Dermis microvascular lymphatic vessel endothelial cell (primary cell): ENCODE data around the gene KLHL14. TPM values are rescaled to one million over a fixed set of nuclear protein-coding genes. Genes with fewer than 3 reads are reported as not detected.
"Not testable (repeated sequence)": the region's sequence is repeated elsewhere in the genome, so short reads cannot be mapped to it uniquely, and the experiment has no call there.

Experiments used
- DNase-seq, 2 donors: peaks; one replicate each; pipeline versions ENCODE4 v3.0.0 to v3.0.0-alpha.2; 2010; ENCODE audit warnings: low read depth in 2 of 2
- total RNA-seq: library from RNA; depleted of rRNA; stranded (reverse); fragments of >200 nt; gene quantifications from 2 replicates; pipeline ENCODE4 v1.2.1, GENCODE V29; 2014

Gene KLHL14, protein sequence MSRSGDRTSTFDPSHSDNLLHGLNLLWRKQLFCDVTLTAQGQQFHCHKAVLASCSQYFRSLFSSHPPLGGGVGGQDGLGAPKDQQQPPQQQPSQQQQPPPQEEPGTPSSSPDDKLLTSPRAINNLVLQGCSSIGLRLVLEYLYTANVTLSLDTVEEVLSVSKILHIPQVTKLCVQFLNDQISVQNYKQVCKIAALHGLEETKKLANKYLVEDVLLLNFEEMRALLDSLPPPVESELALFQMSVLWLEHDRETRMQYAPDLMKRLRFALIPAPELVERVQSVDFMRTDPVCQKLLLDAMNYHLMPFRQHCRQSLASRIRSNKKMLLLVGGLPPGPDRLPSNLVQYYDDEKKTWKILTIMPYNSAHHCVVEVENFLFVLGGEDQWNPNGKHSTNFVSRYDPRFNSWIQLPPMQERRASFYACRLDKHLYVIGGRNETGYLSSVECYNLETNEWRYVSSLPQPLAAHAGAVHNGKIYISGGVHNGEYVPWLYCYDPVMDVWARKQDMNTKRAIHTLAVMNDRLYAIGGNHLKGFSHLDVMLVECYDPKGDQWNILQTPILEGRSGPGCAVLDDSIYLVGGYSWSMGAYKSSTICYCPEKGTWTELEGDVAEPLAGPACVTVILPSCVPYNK
- total RNA-seq, result 0.39 and 1.4 TPM in 2 replicates

DNA sequence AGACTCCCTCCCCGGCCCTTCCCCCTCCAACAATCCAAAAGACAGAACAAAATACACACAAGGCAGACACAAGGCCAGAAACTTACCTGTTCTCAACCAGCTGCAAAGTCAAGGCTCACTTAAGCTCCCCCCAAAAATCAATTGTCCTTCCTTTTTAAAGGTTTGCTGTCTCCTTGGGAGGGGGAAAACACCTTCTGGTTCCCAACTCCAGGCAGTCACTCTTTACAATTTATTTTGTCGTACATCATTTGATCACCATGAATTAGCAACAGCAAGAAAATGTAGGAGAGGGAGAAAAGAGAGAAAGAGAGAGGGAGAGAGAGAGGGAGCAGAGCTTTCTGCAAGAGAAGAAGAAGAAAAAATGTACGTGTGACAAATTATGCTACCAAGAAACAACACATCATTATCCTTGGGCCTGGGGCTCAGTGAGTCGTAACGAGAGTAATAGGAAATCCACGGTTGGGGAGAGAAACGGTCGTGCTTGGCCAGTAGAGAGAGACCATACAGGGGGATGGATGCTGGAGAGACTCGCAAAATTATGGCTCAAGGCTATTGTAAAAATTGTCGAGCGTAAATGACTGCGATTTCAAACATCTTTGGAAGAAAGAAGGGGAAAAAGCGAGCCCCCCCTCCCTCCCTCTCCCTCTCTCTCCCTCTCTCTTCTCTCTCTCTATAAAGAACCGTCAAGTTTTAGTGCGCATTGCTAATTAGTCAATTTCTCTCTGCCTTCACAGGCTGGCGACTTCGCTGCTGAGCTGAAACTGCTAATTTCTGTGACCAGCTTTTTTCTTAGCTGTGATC, at the start of gene KLHL14:
Gene KLHL14, minus strand, starts transcription at position 443 of the 801 bp plus-strand sequence. CDS start 2,432 bp downstream, outside the sequence.
- no peak for DNase-seq

DNA sequence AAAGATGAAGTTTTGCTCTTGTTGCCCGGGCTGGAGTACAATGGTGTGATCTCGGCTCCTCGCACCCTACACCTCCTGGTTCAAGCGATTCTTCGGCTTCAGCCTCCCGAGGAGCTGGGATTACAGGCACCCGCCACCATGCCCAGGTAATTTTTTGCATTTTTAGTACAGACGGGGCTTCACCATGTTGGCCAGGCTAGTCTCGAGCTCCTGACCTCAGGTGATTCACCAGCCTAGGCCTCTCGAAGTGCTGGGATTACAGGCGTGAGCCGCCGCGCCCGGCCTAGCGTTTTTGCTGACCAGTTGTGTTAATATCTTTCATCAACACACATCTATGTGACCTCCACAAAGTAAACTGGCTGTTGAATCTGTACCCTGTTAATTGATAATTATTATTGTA, 49.4 kb upstream of the KLHL14 start:
- DNase-seq, result no peak

GRCh38 chr18:32815881-32816280, 43.1 kb upstream of the KLHL14 start:
- DNase-seq, result no peak

- DNase-seq, result no peak
Observed at GRCh38 chr18:32812342-32812741, 39.5 kb upstream of the KLHL14 start.

DNA sequence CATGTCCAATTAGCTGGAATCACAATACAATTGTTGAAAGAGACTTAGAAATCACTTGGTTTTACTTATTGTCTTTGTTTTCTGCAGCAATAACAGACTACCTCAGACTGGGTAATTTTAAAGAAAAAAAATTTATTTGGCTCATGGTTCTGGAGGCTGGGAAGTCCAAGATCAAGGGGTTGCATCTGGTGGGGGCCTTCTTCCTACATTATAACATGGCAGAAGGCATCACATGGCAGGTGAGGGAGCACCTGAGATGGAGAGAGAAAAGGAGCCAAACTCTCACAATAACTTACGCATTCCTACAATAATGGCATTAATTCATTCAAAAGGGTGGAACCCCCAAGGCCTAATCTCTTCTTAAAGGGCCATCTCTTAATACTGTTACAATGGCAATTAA, 37.5 kb upstream of the KLHL14 start:
- DNase-seq, result no peak

GRCh38 chr18:32805354-32805753, 32.5 kb upstream of the KLHL14 start:
- DNase-seq, result no peak

DNA sequence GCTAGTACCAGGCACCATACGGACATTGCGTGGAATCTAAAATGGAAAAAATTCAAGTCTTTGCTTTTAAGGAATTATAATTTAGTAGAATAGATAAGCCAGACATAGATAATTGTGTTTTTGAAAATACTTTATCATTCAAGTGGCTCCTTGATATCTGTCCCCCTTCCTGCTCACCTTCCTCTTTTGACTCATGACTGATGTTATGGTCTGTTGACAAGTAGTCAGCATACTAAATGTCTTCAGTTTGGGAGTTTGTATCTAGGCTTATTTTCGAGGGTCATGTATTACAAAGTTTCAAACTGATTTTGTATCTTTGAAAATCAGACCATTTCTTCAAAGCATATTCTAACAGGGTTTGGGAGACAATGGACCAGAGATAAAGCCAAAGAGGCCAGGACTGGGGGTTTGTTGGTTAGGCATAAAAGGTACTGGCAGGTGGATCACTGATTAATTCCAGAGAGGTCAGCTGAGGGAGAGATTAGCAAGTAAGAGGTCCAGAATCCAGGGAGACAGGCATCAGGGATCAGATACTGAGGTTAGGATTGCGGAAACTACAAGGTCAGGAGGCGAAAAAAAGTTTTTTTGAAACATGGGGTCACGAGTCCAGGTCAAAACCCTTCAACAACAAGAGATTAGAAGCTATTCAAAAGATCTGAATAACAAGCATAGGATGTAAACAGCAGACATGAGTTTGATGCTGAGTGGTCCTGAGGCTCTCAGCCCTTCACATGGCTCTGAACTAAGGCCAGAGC, 31.5 kb upstream of the KLHL14 start:
- DNase-seq, result no peak

DNA sequence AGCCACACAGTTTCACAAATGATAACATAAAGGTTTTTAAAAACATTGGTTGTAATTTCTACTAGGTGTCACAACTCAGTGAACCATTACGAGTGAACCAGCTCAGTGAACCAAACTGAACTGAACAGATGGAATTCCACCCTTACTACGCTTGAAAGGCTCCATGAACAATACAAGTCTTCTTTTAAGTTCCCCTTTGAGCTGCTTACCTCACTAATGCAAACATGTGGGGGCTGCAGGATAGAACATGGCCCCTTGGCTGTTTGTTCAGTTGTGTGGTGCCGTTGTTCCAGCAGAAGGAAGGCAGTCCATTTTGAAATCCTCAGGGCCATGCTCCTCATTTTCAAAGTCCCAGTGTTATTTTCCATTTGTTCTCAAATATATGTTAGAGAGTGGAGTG, 30.7 kb upstream of the KLHL14 start:
- no peak for DNase-seq

DNA sequence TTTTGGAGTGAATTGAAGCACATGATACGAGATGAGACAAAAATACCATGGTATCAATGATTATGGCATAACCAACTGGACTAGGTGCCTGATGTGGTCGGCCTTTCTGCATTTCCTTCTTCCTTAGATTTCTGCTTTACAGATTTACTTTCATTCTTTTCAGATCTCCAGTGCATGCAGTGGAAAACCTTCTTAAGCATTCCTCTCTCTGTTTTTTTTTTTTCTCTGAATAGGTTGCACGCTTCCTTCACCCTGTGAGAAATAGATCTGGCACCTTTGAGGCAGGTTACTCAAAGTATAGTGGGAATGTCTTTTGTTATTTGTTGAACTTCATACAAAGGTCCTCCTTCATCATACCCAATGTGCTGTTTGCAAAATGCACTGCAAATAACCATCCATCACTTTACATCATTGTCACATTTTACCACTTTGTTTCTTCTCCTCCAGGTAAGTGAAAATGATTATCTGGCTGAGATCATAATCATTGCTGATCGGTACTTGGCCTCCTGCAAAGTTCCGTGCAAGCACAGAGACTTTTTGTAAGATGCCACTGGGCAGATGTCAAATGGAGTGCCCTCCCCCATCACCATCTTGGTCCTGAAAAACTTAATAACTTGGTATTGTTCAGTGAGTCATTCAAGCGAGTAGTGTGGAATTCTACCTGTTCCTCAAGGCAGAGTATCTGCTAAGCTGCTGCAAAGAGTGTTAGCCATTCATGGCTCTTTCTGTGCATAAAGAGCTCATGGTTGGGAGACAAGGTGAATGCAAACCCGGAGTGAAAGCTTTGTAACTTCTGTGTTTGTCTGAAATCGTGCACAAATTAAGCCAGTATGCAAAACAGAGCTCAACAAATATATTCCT, 30.0 kb upstream of the KLHL14 start:
- DNase-seq, result no peak

DNA sequence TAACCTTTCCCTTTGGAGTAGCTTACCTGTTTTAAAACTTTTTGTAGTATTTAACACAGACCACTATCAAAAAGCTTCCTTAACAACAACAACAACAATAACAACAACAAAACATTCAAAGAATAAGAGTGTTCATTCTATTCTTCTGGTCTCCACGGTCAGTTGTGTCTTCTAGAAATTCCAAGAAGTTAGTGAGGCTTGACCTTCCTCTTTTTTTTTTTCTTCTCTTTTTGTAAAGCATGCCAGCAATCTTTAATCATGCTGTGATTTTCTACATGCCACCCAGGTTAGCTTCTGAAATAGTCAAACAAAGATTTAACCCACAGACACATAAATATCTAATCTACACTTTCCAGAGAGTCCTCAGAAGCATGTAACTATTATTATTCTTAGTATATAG, 28.4 kb upstream of the KLHL14 start:
- DNase-seq, result no peak

DNA sequence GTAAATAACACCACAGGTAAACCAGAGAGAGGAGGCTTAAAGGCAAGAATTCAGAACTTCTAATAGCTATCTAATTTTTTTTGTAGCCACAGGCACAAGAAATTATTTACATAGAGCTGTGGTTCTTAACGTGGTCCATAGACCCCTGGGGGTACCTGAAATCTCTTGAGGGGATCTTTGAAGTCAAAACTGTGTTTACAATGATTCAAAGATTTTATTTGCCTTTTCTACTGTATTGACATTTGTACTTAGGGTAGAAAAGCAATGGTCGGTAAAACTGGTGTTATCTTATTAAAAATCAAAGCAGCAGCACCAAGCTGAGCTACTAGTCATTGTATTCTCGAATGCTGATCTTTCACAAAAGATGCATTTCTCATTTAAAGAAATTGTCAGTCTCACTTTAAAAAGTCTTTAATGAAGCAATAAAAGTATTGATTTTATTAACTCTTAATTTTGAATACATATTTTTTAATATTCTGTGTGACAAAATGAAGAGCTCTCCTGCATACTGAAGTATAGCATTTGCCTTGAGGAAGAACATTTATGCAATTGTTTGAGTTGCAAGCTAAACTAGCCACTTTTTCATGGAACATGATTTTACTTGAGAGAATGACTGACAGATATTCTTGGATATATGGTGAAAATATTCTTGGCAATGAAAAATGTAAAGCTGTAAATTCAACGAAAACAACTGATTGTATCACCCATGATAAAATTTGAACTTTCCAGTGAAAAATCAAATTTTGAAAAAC, 25.6 kb upstream of the KLHL14 start:
- no peak for DNase-seq

DNA sequence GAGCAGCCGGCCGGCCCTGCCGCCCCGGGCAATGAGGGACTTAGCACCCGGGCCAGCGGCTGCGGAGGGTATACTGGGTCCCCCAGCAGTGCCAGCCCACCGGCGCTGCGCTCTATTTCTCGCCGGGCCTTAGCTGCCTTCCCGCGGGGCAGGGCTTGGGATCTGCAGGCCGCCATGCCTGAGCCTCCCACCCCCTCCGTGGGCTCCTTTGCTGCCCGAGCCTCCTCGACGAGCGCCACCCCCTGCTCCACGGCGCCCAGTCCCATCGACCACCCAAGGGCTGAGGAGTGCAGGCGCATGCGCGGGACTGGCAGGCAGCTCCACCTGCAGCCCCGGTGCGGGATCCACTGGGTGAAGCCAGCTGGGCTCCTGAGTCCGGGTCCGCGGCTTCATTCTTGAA, 21.8 kb upstream of the KLHL14 start:
- DNase-seq, result not testable (repeated sequence)

DNA sequence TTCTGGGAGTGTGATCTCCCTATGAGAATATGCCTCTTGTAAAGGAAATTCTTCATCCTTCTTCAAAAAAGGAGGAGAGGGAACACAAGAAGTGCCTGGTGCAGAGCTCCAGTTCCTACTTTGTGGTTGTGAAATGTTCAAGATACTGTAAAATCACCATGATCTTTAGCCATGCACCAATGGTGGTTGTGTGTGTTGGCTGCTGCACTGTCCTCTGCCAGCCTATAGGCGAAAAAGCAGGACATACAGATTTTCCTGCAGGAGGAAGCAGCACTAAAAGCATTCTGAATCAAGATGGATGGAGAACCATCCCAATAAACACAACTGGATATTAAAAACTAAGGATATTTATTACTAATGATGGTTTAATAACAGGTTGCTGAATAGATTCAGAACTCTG, 6.2 kb upstream of the KLHL14 start:
- no peak for DNase-seq

DNA sequence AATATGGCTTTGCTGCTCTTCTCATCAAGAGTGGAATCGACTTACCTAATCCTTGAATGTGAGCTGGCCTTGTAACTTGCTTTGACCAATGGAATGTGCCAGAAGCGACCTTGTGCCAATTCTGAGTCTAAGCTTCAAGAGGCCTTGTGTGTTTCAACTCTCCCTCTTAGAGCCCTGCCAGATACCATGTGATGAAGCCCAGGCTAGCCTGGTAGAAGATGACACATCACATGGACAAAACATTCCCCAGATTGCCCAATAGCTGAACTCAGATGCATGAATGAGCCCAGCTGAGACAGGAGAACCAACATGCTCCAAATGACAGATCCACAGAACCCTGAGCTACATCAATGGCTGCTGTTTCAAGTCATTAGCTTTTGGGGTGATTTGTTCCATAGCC, 4.2 kb upstream of the KLHL14 start:
- no peak for DNase-seq

GRCh38 chr18:32776561-32776960, 3.7 kb upstream of the KLHL14 start:
- no peak for DNase-seq

GRCh38 chr18:32775628-32776027, 2.8 kb upstream of the KLHL14 start:
- DNase-seq, result peak; percentile 73 to 85

GRCh38 chr18:32773382-32773712, 524 bp upstream of the KLHL14 start:
- DNase-seq, result no peak

- peak in 1 of 2 donors; percentile 17 for DNase-seq
Observed at GRCh38 chr18:32771871-32772580, 797 bp downstream of the KLHL14 start.

DNA sequence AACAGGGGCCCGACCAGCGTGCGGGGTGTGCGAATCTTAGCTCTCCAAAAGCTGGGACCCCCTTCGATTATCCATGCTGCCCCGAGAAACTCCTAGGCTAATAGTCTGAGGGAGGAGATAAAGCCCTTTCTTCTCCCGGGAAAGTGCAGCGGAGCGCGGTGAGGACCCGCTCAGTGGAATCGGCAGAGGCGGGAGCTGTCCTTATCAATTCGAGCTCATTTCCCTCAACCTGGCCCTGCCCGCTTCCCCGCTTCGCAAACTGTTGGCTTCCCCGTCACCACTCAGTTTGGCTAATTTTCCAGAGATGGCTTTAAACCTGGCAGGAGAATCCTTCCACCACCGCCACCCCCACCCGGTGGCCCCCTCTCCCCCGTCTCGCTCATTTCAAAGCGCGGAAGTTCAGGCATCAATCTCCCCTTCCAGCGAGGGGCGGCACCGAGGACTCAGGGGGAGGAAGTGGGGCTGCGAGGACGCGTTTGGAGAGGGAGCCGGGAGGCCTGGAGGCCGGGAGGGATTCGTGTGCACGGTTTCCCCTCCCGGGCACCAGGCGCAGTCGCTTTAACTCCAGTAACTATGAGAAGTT, 1.6 kb downstream of the KLHL14 start:
- peak in 1 of 2 donors; percentile 18 for DNase-seq
